IMR-90 (cell line): ENCODE data around the gene IGSF10.
"Not testable (repeated sequence)": the region's sequence is repeated elsewhere in the genome, so short reads cannot be mapped to it uniquely, and the experiment has no call there.

ENCODE experiments used
- CTCF ChIP-seq: conservative IDR thresholded peaks from 2 replicates; pipeline ENCODE4 v1.5.1; 2012; ENCODE audit warnings: mild to moderate bottlenecking, low read depth, low read length, improper control_type of control experiment
- MAFK ChIP-seq: IDR thresholded peaks from 2 replicates; pipeline ENCODE4 v1.6.1; 2012; ENCODE audit warnings: low read depth, low read length, improper control_type of control experiment
- POLR2A ChIP-seq: IDR thresholded peaks from 2 replicates; pipeline ENCODE4 v1.6.1; 2012; ENCODE audit warnings: mild to moderate bottlenecking, low read depth, low read length
- TF ChIP-seq, protein P1 (sequence below): fragments of 150-350 bp; IDR thresholded peaks from 2 replicates; pipeline ENCODE4 v1.6.1; 2016; ENCODE audit warnings: low read depth, mild to moderate bottlenecking, low read length, moderate library complexity, borderline replicate concordance

GRCh38 chr3:151487833-151488232 lies 27.0 kb upstream of the IGSF10 start:
- TF ChIP-seq CTCF, POLR2A, MAFK: not testable (repeated sequence)
- TF ChIP-seq, protein P1, sequence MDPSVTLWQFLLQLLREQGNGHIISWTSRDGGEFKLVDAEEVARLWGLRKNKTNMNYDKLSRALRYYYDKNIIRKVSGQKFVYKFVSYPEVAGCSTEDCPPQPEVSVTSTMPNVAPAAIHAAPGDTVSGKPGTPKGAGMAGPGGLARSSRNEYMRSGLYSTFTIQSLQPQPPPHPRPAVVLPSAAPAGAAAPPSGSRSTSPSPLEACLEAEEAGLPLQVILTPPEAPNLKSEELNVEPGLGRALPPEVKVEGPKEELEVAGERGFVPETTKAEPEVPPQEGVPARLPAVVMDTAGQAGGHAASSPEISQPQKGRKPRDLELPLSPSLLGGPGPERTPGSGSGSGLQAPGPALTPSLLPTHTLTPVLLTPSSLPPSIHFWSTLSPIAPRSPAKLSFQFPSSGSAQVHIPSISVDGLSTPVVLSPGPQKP, result not testable (repeated sequence)
